ENCODE data around the gene CASP6. TPM values are rescaled to one million over a fixed set of nuclear protein-coding genes. Genes with fewer than 3 reads are reported as not detected.
"Not testable (repeated sequence)": the region's sequence is repeated elsewhere in the genome, so short reads cannot be mapped to it uniquely, and the experiment has no call there.

Gene CASP6
- total RNA-seq, 1 donor from 2014 or later = not detected

GRCh38 chr4:109684727-109685126 lies 18.5 kb downstream of the CASP6 start:
- TF ChIP-seq CTCF (IDR thresholded peaks at IDR 0.05) = no peak
- DNase-seq (ENCODE audit: low spot score in 2 of 2) = no peak
- H3K4me1 ChIP-seq = no peaks in the 10 kb centered on the region
- no peak overlapping the region for H3K4me3 ChIP-seq
- H3K27me3 ChIP-seq = no peaks in the 10 kb centered on the region
- no peaks in the 10 kb centered on the region for H3K9me3 ChIP-seq
- intact Hi-C loops (cut with DNase I) = no loop called here
- no peak overlapping the region for H3K27ac ChIP-seq
- H3K36me3 ChIP-seq = peaks cover 26 to 35% of the 10 kb centered on the region in 2 donors

GRCh38 chr4:109683621-109684253 lies 19.5 kb downstream of the CASP6 start:
- Histone ChIP-seq H3K36me3 (peaks cover 18 to 27% of the 10 kb centered on the region in 2 donors), H3K27me3 (no peaks in the 10 kb centered on the region), H3K4me3 (no peak overlapping the region), H3K4me1 (no peaks in the 10 kb centered on the region), H3K9me3 (no peaks in the 10 kb centered on the region), H3K27ac (no peak overlapping the region)
- no peak for DNase-seq (ENCODE audit: low spot score in 2 of 2)
- intact Hi-C loops (cut with DNase I) = no loop called here
- TF ChIP-seq CTCF (IDR thresholded peaks at IDR 0.05) = no peak

GRCh38 chr4:109682875-109683274 lies 20.4 kb downstream of the CASP6 start:
- H3K27ac ChIP-seq = no peak overlapping the region
- H3K9me3 ChIP-seq = no peaks in the 10 kb centered on the region
- no peaks in the 10 kb centered on the region for H3K4me1 ChIP-seq
- H3K36me3 ChIP-seq = peaks cover 13 to 20% of the 10 kb centered on the region in 2 donors
- no peak overlapping the region for H3K4me3 ChIP-seq
- intact Hi-C loops (cut with DNase I) = no loop called here
- DNase-seq (ENCODE audit: low spot score in 2 of 2) = no peak
- H3K27me3 ChIP-seq = no peaks in the 10 kb centered on the region
- TF ChIP-seq CTCF (IDR thresholded peaks at IDR 0.05) = no peak

GRCh38 chr4:109678925-109679324 lies 24.3 kb downstream of the CASP6 start:
- H3K4me3 ChIP-seq; H3K36me3 ChIP-seq; intact Hi-C loops (cut with DNase I); H3K27ac ChIP-seq; H3K27me3 ChIP-seq; H3K9me3 ChIP-seq; DNase-seq (ENCODE audit: low spot score in 2 of 2); H3K4me1 ChIP-seq: not testable (repeated sequence)

GRCh38 chr4:109678472-109678871 lies 24.8 kb downstream of the CASP6 start:
- intact Hi-C loops (cut with DNase I); H3K4me1 ChIP-seq; DNase-seq (ENCODE audit: low spot score in 2 of 2); H3K9me3 ChIP-seq; H3K4me3 ChIP-seq; H3K27me3 ChIP-seq; H3K27ac ChIP-seq; H3K36me3 ChIP-seq: not testable (repeated sequence)

GRCh38 chr4:109676886-109677285 lies 26.4 kb downstream of the CASP6 start:
- H3K9me3 ChIP-seq = no peaks in the 10 kb centered on the region
- H3K27ac ChIP-seq = no peak overlapping the region
- no peaks in the 10 kb centered on the region for H3K4me1 ChIP-seq
- no peaks in the 10 kb centered on the region for H3K36me3 ChIP-seq
- H3K27me3 ChIP-seq = no peaks in the 10 kb centered on the region
- TF ChIP-seq CTCF (IDR thresholded peaks at IDR 0.05) = no peak
- H3K4me3 ChIP-seq = no peak overlapping the region
- no peak for DNase-seq (ENCODE audit: low spot score in 2 of 2)
- intact Hi-C loops (cut with DNase I) = no loop called here

- Histone ChIP-seq H3K9me3 (peaks cover 0 to 9% of the 10 kb centered on the region in 2 donors), H3K4me3 (no peak overlapping the region), H3K36me3 (no peaks in the 10 kb centered on the region), H3K4me1 (no peaks in the 10 kb centered on the region), H3K27me3 (no peaks in the 10 kb centered on the region), H3K27ac (no peak overlapping the region)
- intact Hi-C loops (cut with DNase I) = no loop called here
- TF ChIP-seq CTCF (IDR thresholded peaks at IDR 0.05) = no peak
- DNase-seq (ENCODE audit: low spot score in 2 of 2) = no peak
Observed at GRCh38 chr4:109675843-109676242, 27.4 kb downstream of the CASP6 start.

Data from ascending aorta (tissue), 2 donors.